ENCODE data around the gene ZCRB1. TPM values are rescaled to one million over a fixed set of nuclear protein-coding genes. Genes with fewer than 3 reads are reported as not detected.
"Not testable (repeated sequence)": the region's sequence is repeated elsewhere in the genome, so short reads cannot be mapped to it uniquely, and the experiment has no call there.

ZCRB1 gene
- total RNA-seq, 2 experiments from 2014 or later = 30.3 to 31.4 TPM

DNA sequence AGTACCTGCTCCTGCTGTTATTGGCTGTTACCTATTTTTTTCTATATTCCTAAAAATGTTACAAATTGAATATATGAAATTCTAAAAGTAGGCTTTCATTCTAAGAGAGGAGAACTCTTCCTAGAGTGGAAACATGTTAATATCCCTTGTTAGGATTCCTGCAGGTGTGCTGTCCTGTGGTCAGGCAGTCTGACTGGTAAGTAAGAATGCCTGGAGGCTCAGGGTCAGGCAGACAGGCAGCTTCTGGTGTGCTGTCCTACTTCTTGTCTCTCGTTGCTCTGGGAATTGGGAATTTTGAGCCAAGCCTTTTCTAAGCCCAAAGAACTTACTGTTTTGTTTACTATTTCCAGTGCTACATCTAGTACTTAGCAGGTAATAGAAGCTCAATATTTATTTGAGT lies 10.4 kb upstream of the ZCRB1 start:
- Mint-ChIP-seq H3K9me3 (no peaks in the 10 kb centered on the region), H3K4me3 (no peak overlapping the region), H3K27me3 (no peaks in the 10 kb centered on the region), H3K27ac (no peak overlapping the region), H3K36me3 (ENCODE audit: low read depth) (peaks cover 52% of the 10 kb centered on the region), H3K4me1 (ENCODE audit: low read depth) (peaks cover 64% of the 10 kb centered on the region)
- Histone ChIP-seq H3K36me3 (ENCODE audit: insufficient read depth, low read length) (peaks cover 40% of the 10 kb centered on the region), H3K4me1 (ENCODE audit: insufficient read depth, low read length) (peaks cover 5% of the 10 kb centered on the region), H3K27ac (ENCODE audit: low read depth in 1 of 2, low read length in 2 of 2) (no peak overlapping the region), H3K27me3 (ENCODE audit: control insufficient read depth in 1 of 2, insufficient read depth in 2 of 2, low read length in 2 of 2) (no peaks in the 10 kb centered on the region), H3K9me3 (ENCODE audit: control insufficient read depth in 1 of 2, insufficient read depth in 1 of 2, low read length in 2 of 2) (no peaks in the 10 kb centered on the region), H3K4me3 (ENCODE audit: low read length) (no peak overlapping the region)
- ChIA-PET CTCF (no interaction called here), POLR2A (no interaction called here)
- intact Hi-C loops (cut with DNase I, micrococcal nuclease) = no loop called here
- DNase-seq (no peak), ATAC-seq (ENCODE audit: poor library complexity) (no peak)
- TF ChIP-seq, protein P1, sequence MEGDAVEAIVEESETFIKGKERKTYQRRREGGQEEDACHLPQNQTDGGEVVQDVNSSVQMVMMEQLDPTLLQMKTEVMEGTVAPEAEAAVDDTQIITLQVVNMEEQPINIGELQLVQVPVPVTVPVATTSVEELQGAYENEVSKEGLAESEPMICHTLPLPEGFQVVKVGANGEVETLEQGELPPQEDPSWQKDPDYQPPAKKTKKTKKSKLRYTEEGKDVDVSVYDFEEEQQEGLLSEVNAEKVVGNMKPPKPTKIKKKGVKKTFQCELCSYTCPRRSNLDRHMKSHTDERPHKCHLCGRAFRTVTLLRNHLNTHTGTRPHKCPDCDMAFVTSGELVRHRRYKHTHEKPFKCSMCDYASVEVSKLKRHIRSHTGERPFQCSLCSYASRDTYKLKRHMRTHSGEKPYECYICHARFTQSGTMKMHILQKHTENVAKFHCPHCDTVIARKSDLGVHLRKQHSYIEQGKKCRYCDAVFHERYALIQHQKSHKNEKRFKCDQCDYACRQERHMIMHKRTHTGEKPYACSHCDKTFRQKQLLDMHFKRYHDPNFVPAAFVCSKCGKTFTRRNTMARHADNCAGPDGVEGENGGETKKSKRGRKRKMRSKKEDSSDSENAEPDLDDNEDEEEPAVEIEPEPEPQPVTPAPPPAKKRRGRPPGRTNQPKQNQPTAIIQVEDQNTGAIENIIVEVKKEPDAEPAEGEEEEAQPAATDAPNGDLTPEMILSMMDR (IDR thresholded peaks at IDR 0.05) = no peak

DNA sequence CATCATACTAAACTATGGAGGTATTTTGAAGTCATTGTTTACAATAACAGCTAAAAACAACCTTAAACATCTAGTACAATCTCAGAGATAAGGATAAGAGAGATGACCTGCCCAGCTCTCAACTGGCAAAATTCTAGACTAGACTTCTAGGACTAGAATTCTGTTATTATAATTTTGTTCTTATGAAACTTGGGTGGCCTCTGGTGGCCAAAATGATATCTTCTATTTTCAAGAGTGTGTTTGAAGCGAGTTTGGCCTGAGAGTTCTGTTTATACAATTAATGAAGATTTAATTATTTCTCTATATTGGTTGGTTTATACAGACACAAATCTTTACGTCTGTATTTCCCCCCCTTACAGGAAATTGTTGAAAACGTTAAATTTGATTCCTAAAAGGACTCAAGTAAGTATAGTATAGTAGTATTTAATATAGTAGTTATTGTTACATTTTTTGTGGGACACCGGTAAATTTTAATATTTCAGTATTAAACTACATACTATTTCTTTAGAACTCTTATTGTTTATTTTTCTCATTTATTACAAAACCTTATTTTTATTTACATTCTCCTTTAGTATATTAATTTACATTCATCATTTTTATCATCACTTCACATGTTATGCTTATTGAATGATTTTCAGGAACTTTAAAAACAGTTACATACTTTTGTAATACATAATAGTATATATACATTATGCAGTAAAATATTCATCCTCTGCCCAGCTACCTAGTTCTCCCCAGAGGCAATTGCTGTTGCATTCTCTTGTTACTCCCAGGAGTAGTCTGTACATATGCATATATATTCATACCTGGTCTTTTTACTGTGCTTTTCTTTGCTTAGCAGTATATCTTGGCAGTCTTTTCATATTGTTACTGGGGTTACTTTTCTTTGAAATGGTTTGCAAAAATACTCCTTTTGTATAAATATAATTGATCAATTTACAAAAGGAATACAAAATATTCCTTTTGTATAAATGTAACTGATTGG lies 6.7 kb upstream of the ZCRB1 start:
- peak in 6 of 14 experiments; percentile 7 to 68 (median 52) for DNase-seq
- H3K27ac ChIP-seq (ENCODE audit: low read depth in 1 of 2, low read length in 2 of 2) = no peak overlapping the region
- no peaks in the 10 kb centered on the region for H3K9me3 Mint-ChIP-seq
- no peak overlapping the region for H3K4me3 ChIP-seq (ENCODE audit: low read length)
- peaks cover 16% of the 10 kb centered on the region for H3K4me1 ChIP-seq (ENCODE audit: insufficient read depth, low read length)
- peaks cover 34% of the 10 kb centered on the region for H3K36me3 Mint-ChIP-seq (ENCODE audit: low read depth)
- peaks cover 72% of the 10 kb centered on the region for H3K4me1 Mint-ChIP-seq (ENCODE audit: low read depth)
- peaks cover 16% of the 10 kb centered on the region for H3K36me3 ChIP-seq (ENCODE audit: insufficient read depth, low read length)
- H3K27me3 ChIP-seq (ENCODE audit: control insufficient read depth in 1 of 2, insufficient read depth in 2 of 2, low read length in 2 of 2) = no peaks in the 10 kb centered on the region
- peak; percentile 73 for ATAC-seq (ENCODE audit: poor library complexity)
- no peaks in the 10 kb centered on the region for H3K27me3 Mint-ChIP-seq
- intact Hi-C loops (cut with DNase I, micrococcal nuclease) = loop anchor here (1.0 to 5.0 kb wide), 7 partner anchors 40 to 1386 kb away; no protein-coding TSS in a partner anchor
- no peak overlapping the region for H3K27ac Mint-ChIP-seq
- TF ChIP-seq, protein P1 (IDR thresholded peaks at IDR 0.05) = peak; percentile 68
- no peaks in the 10 kb centered on the region for H3K9me3 ChIP-seq (ENCODE audit: control insufficient read depth in 1 of 2, insufficient read depth in 1 of 2, low read length in 2 of 2)
- ChIA-PET POLR2A (interaction anchor here (1.0 kb wide), 1 partner anchor 1068 kb away, joined by 3 read pairs; no protein-coding TSS in a partner anchor), CTCF (interaction anchor here (0.8 to 1.2 kb wide), 7 partner anchors 8 to 223 kb away, joined by 3 to 5 read pairs (median 3); no protein-coding TSS in a partner anchor)
- H3K4me3 Mint-ChIP-seq = no peak overlapping the region

DNA sequence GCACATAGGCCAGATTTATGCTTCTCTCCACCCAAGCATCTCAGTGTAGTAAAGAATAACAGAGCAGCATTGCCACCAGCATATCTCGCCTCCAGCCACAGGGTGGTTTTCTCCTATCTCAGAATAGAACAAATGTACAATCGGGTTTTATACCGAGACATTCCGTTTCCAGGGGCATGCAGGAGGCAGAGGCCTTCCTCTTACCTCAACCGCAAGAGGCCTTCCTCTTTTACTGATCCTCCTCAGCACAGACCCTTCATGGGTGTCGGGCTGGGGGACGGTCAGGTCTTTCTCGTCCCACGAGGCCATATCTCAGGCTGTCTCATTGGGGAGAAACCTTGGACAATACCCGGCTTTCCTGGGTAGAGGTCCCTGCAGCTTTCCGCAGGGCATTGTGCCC lies 4.2 kb upstream of the ZCRB1 start:
- H3K27ac ChIP-seq (ENCODE audit: low read depth in 1 of 2, low read length in 2 of 2); POLR2A ChIA-PET; DNase-seq; H3K27me3 Mint-ChIP-seq; H3K27me3 ChIP-seq (ENCODE audit: control insufficient read depth in 1 of 2, insufficient read depth in 2 of 2, low read length in 2 of 2); H3K4me3 ChIP-seq (ENCODE audit: low read length); H3K36me3 ChIP-seq (ENCODE audit: insufficient read depth, low read length); H3K9me3 Mint-ChIP-seq; ATAC-seq (ENCODE audit: poor library complexity); H3K9me3 ChIP-seq (ENCODE audit: control insufficient read depth in 1 of 2, insufficient read depth in 1 of 2, low read length in 2 of 2): not testable (repeated sequence)
- Mint-ChIP-seq H3K27ac (peak overlapping the region; percentile 52), H3K4me3 (peak overlapping the region; percentile 52), H3K36me3 (ENCODE audit: low read depth) (peaks cover 36% of the 10 kb centered on the region), H3K4me1 (ENCODE audit: low read depth) (peaks cover 89% of the 10 kb centered on the region)
- CTCF ChIA-PET = interaction anchor here (1.3 kb wide), 1 partner anchor 199 kb away, joined by 3 read pairs; no protein-coding TSS in a partner anchor
- intact Hi-C loops (cut with DNase I, micrococcal nuclease) = loop anchor here (5.0 kb wide), 4 partner anchors 42 to 1053 kb away; no protein-coding TSS in a partner anchor
- H3K4me1 ChIP-seq (ENCODE audit: insufficient read depth, low read length) = peaks cover 27% of the 10 kb centered on the region

All from CD4-positive, alpha-beta T cell (primary cell).